Esophagus muscularis mucosa (tissue), 4 donors: ENCODE results near the gene ATP6V1B1. TPM values are rescaled to one million over a fixed set of nuclear protein-coding genes. Genes with fewer than 3 reads are reported as not detected.

Experiments used
- DNase-seq: peaks from one replicate; pipeline ENCODE4 v3.0.0-alpha.2; 2017; ENCODE audit errors: extremely low spot score
- H3K27ac ChIP-seq, 4 donors: fragments of 200-600 bp; sonication (generic); replicated peaks in 1 of 4; 1 replicate in 3 of 4; 2 replicates in 1 of 4; pipeline ENCODE4 v1.5.1; 2016 to 2019; ENCODE audit warnings: mild to moderate bottlenecking in 1 of 4
- H3K27me3 ChIP-seq, 4 donors: fragments of 200-600 bp; sonication (generic); one replicate each; pipeline versions ENCODE4 v1.5.1 to v1.6.0; 2016 to 2019
- H3K36me3 ChIP-seq, 4 donors: fragments of 200-600 bp; sonication (generic); one replicate each; pipeline ENCODE4 v1.5.1; 2016 to 2019
- H3K4me1 ChIP-seq, 4 donors: fragments of 200-600 bp; sonication (generic); one replicate each; pipeline ENCODE4 v1.5.1; 2016 to 2019
- H3K4me3 ChIP-seq, 4 donors: fragments of 200-600 bp; sonication (generic); 1 replicate in 2 of 4; 2 replicates in 2 of 4; pipeline ENCODE4 v1.5.1; 2016 to 2019; ENCODE audit warnings: mild to moderate bottlenecking in 4 of 4, moderate library complexity in 1 of 4
- H3K9me3 ChIP-seq, 4 donors: fragments of 200-600 bp; sonication (generic); 1 replicate in 3 of 4; 2 replicates in 1 of 4; pipeline ENCODE4 v1.5.1; 2016 to 2019
- CTCF ChIP-seq, 3 experiments: fragments of 200-600 bp in 2 of 3; fragments of 450-650 bp in 1 of 3; sonication (generic) in 2 of 3; IDR thresholded peaks; one replicate each; pipeline ENCODE4 v1.5.1; 2017 to 2019; ENCODE audit warnings: antibody characterized with exemption in 3 of 3, mild to moderate bottlenecking in 2 of 3, moderate library complexity in 1 of 3
- EP300 ChIP-seq: sonication (generic); formaldehyde crosslinking; IDR thresholded peaks from one replicate; pipeline ENCODE4 v1.6.1; 2017; ENCODE audit warnings: antibody characterized with exemption
- POLR2A ChIP-seq: fragments of 450-650 bp; IDR thresholded peaks from one replicate; pipeline ENCODE4 v1.6.1; 2017; ENCODE audit warnings: antibody characterized with exemption, moderate library complexity, mild to moderate bottlenecking, low read depth
- POLR2AphosphoS5 ChIP-seq, 2 donors: sonication (generic); formaldehyde crosslinking; IDR thresholded peaks; one replicate each; pipeline ENCODE4 v1.6.1; 2017; ENCODE audit warnings: antibody characterized with exemption in 2 of 2
- WGBS: methylation state at CpG from one replicate; pipeline ENCODE4 v1.1.5; 2018; 5-methylcytosine and 5-hydroxymethylcytosine counted together
- intact Hi-C: fragments of 100-400 bp; cut with DNase I; formaldehyde crosslinking; loops from one replicate; pipeline ENCODE4 v1.15.1; 2023
- total RNA-seq, 4 donors: library from RNA; depleted of rRNA; stranded (reverse); fragments of >200 nt; gene quantifications; one replicate each; pipeline versions ENCODE4 v1.1.0 to v1.2.1, GENCODE V29; 2016

ATP6V1B1 gene
- total RNA-seq, 4 donors from 2014 or later: 0.83 to 1.6 TPM; not detected in 2

GRCh38 chr2:70939001-70939838, 3.5 kb downstream of the ATP6V1B1 start:
- Histone ChIP-seq H3K27ac (no peak overlapping the region), H3K36me3 (no peaks in the 10 kb centered on the region), H3K27me3 (peaks cover 0 to 58% (median 0%) of the 10 kb centered on the region in 4 donors), H3K4me3 (no peak overlapping the region), H3K4me1 (no peaks in the 10 kb centered on the region), H3K9me3 (no peaks in the 10 kb centered on the region)
- intact Hi-C loops: no loop called here
- no peak for DNase-seq
- WGBS: 57% methylated on average over 29 of the region's 30 CpGs
- no peak for TF ChIP-seq CTCF (IDR thresholded peaks at IDR 0.05)
- TF ChIP-seq POLR2A: no peak
- no peak for TF ChIP-seq POLR2AphosphoS5 (IDR thresholded peaks at IDR 0.05)
- no peak for TF ChIP-seq EP300

- intact Hi-C loops: loop anchor here (10.0 kb wide), 1 partner anchor 635 kb away; the partner anchor contains the start of gene FAM136A
- no peak for DNase-seq
- Histone ChIP-seq H3K36me3 (no peaks in the 10 kb centered on the region), H3K4me1 (no peaks in the 10 kb centered on the region), H3K27me3 (peaks cover 0 to 58% (median 0%) of the 10 kb centered on the region in 4 donors), H3K27ac (no peak overlapping the region), H3K9me3 (no peaks in the 10 kb centered on the region), H3K4me3 (no peak overlapping the region)
- WGBS: 68% methylated on average over 3 of the region's 10 CpGs
- TF ChIP-seq EP300 (no peak), POLR2AphosphoS5 (IDR thresholded peaks at IDR 0.05) (no peak), POLR2A (no peak), CTCF (IDR thresholded peaks at IDR 0.05) (no peak)
These were observed 4.3 kb downstream of the ATP6V1B1 start for GRCh38 chr2:70939839-70940580.

DNA sequence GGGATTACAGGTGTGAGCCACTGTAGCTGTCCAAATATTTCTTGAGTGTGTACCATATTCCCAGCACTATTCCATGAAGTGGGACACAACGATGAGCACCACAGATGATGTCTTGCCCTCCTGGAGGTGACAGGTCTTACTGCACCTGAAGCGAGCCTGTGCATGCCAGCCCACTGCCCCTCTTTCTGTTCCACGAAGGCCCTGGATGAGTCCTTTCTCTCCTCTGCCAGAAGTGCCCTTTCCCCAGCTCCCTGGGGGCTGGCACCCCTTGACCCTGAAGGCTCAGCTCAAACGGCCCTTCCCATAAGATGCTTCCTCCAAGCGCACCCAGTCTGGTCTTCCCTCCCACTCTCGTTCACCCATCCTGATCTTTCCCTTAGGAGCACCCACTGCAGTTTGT, 5.5 kb downstream of the ATP6V1B1 start:
- WGBS: 81% methylated on average over 6 of the region's 6 CpGs
- H3K4me1 ChIP-seq: no peaks in the 10 kb centered on the region
- intact Hi-C loops: loop anchor here (10.0 kb wide), 1 partner anchor 636 kb away; the partner anchor contains the start of gene FAM136A
- no peak for DNase-seq
- TF ChIP-seq POLR2AphosphoS5 (IDR thresholded peaks at IDR 0.05) (no peak), POLR2A (no peak), EP300 (no peak), CTCF (IDR thresholded peaks at IDR 0.05) (no peak)
- no peaks in the 10 kb centered on the region for H3K36me3 ChIP-seq
- no peak overlapping the region for H3K4me3 ChIP-seq
- no peak overlapping the region for H3K27ac ChIP-seq
- peaks cover 0 to 48% (median 0%) of the 10 kb centered on the region in 4 donors for H3K27me3 ChIP-seq
- no peaks in the 10 kb centered on the region for H3K9me3 ChIP-seq

DNA sequence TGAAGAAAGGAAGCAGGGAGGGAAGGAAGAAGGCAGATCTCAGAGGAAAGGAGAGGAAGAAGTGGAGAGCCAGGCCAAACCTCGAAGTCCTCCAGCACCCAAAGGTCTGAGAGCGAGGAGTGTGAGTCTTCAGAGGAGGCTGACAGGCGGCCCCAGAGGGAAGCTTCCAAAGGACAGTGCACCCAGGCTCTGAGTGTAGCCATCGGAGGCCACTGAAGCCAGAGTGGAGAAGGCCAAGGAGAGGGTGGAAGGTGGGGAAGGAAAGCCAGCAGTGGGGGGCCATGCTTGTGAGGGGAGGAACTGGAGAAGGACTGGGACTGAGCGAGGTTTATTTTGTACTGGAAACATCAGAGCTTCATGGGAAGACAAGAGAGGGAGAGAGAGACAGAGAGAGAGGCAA, 6.0 kb downstream of the ATP6V1B1 start:
- Histone ChIP-seq H3K27ac (no peak overlapping the region), H3K9me3 (no peaks in the 10 kb centered on the region), H3K36me3 (no peaks in the 10 kb centered on the region), H3K4me3 (no peak overlapping the region), H3K4me1 (peaks cover 0 to 2% (median 1%) of the 10 kb centered on the region in 4 donors), H3K27me3 (peaks cover 0 to 47% (median 0%) of the 10 kb centered on the region in 4 donors)
- WGBS: 80% methylated on average over 5 of the region's 5 CpGs
- no peak for DNase-seq
- intact Hi-C loops: loop anchor here (10.0 kb wide), 1 partner anchor 637 kb away; the partner anchor contains the start of gene FAM136A
- TF ChIP-seq POLR2AphosphoS5 (IDR thresholded peaks at IDR 0.05): no peak
- no peak for TF ChIP-seq POLR2A
- TF ChIP-seq CTCF (IDR thresholded peaks at IDR 0.05): no peak
- no peak for TF ChIP-seq EP300
